Activated T-cell treated with anti-CD3 and anti-CD28 coated beads, Interleukin-2, amount 50 U/mL, for 48 hours (primary cell): ENCODE results near the gene GPLD1.

ENCODE experiments used
- DNase-seq, 2 experiments: peaks; one replicate each; pipeline ENCODE4 v3.0.0-alpha.2; 2020

The GPLD1 gene

DNA sequence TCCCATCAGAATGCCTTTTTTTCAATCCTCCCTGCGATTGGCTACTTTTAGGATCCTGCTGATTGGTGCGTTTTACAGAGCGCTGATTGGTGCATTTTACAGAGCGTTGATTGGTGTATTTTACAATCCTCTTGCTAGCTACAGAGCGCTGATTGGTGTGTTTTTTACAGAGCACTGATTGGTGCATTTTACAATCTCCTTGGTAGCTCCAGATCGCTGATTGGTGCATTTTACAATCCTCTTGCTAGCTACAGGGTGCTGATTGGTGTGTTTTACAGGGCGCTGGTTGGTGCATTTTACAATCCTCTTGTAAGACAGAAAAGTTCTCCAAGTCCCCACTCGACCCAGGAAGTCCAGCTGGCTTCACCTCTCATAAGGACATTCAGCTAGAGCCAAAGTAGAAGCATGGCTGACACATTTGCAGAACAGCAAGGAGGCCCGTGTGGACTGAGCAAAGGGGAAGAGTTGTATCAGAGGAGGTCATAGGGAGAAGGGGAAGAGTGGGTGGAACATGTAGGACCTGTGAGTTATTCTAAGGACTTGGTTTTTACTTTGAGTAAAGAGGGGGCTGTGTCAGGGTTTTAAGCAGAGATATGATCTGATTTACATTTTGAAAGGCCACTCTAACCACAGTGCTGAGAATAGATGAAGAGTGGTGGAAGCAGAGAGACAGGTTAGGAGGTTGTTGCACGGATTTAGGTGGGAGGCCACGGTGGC, 8.0 kb upstream of the GPLD1 start:
- DNase-seq = no peak

DNA sequence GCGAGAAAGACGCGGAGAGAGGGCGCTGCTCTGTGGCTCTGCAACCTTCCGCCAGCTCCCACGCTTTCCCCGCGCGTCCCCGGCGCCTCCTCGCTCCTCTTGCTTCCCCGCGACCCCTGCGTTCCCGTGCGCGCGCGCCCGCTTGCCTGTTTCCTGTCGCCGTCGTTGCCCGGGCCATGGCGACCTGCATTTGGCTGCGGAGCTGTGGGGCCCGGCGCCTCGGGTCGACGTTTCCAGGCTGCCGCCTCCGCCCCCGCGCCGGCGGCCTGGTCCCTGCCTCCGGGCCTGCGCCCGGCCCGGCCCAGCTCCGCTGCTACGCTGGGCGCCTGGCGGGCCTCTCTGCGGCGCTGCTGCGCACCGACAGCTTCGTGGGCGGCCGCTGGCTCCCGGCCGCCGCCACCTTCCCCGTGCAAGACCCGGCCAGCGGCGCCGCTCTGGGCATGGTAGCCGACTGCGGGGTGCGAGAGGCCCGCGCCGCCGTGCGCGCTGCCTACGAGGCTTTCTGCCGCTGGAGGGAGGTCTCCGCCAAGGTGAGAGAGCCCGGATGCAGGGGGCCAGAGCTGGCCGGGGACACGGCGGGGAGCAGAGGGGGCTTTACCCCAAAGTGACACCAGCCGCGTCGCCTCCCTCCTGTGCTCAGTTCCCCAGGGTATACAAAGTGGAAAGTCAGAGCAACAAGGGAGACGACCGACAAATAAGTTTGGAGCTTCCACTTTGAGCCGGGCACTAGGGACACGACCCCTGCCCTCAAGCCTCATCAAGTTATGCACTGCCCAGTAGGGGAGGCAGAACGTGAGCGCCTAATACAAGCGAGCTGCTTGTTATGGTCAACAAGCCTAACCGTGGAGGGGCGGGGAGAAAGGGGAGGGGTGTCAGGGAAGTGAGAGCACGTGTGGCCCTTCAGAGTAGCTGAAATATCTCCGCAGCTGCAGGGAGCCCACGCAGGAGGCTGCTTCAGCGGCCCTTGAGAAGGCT, 5.7 kb upstream of the GPLD1 start, which contains the start of gene ALDH5A1:
TSS of gene ALDH5A1 (plus strand) at position 149 of the 975 bp plus-strand sequence. CDS start at position 177, 28 bp downstream.
- DNase-seq = peak; percentile 85 to 90

DNA sequence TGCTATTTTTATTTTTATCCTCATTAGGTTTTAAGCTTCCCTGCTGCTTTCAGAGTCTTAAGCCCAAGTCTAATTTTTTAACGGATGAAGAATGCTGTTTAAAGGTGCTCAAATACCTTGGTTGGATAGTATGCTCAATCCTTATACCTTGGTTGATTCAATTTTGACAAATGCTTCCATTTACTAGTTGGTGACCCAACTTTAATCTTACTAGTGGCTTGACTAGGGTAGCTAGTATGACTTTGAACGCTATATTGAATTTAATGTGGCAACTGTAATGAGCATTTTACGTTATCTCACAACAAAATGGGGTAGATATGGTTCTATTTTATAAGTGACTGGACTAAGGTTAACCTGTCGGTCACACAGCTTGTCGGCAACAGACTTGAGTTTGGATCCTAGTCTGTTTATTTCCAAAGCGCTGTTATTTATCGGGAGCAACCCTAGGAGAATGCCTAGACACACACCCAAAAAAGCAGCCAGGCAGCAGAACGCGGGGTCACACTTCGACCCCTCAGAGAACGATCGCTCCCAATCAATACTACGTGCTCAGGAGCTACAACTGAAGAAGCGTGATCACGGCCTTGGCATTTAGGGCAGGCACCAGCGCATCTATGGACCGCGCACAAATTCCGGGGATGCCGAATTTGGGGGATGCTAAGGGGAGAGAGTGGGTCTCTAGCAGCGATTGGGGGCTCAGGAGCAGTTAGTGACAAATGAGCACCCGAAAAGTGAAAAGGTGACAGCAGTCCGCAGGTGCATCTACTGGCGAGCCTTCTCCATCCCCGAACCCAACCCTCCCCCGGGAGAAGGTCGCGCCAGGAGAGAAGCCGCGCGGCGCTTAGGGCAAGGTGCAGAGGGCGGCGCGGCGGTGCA, 4.8 kb upstream of the GPLD1 start:
- no peak for DNase-seq

DNA sequence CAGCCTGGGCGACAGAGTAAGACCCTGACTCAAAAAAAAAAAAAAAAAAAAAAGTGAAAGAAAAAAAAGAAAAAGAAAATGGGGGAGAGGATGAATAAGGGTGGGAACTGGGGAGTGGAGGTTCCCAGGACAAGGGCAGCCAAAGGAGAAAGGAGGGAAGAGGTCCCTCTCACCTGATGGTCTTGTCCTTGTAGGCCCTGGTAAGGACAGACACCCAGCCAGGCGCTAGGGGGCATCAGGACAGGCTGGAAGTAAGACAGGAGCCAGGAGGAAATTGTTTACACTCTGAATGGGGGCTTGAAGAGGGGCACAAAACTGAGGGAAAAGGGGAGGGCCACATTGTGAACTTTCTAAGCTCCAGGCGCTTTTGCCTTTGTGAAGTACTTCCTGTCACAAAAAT, 3.1 kb upstream of the GPLD1 start:
- DNase-seq = no peak

DNA sequence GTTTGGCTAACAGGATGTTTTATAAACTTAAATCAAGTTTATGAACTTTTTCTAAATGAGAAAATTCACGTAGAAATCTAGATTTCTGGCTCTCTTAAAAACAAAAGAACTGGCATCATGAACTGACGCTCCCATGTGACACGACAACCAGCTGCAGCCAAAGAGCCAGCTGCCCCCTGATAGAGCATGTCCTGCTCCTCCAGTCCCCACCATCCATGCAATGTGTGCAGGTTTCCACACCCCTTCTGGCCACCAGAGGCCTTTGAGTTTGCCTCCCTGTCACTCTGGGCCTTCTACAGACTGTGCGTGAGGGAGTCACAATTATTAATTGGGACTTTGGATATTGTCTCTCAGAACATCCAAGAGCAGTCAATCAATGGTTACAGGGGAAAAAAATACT, 1.6 kb upstream of the GPLD1 start:
- DNase-seq = no peak

DNA sequence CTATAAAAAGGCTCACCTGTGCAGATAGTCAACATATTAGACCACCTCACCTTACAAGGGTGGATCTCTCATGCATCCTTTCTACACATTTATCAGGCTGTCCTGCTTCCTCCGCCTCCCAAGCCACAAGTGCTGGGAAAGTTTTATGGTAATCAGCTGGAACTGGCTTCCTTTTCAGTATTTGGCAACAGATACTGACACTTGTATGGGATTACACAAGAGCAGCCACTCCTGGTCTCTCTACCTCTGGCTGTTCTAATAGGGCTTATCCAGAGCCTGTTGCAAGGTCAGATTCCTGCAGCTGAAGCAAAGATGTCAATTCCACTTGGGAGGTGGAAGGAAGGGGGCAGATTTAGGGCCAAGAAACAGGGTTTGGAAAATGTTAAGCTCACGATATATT, 503 bp upstream of the GPLD1 start:
- DNase-seq = no peak

DNA sequence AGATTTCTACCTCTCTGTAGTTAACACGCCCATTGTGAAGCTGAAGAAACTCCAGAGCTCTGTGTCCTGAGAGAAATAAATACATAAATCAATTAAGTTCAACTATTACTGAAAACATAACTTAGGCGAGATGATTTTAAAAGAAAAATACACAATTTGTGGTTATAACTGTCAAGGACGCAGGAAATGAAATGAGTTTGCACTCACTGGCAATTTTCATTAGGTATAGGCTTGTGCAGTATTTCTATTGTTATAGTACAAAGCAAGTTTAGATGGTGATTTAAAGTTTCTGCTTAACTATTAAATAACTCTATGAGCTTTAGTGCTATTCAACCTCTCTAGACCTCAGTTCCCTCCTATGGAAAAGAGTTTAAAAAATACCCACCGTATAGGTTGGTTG, 3.3 kb downstream of the GPLD1 start:
- DNase-seq = no peak

DNA sequence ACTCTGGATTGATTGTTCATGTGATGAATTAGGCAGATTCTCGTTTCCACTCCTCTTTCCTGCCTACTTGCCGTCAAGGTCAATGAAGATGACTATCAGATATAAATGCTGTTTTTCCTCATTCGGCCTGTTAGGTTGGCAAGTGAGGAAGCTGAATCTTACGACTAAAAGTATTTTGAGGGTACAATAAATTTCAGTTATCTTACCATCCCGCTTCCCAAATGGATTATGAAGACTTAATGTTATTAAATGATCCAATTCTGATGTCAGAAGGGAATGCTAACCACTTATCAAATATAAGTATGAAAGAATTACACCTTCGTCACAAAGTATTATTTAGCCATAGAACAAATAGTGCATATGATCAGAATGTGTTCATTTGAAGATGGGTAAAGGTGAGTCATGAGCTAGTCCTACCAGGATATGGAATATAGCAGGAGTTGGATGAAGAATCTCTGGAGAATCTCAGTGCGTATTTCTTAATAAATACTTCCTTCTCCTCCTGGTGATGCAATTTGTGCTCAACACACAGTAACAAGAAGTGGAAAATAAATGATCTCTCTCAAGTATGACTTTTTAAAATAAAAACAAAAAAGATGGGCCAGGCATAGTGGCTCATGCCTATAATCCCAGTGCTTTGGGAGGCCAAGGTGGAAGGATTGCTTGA, 4.6 kb downstream of the GPLD1 start:
- no peak for DNase-seq

DNA sequence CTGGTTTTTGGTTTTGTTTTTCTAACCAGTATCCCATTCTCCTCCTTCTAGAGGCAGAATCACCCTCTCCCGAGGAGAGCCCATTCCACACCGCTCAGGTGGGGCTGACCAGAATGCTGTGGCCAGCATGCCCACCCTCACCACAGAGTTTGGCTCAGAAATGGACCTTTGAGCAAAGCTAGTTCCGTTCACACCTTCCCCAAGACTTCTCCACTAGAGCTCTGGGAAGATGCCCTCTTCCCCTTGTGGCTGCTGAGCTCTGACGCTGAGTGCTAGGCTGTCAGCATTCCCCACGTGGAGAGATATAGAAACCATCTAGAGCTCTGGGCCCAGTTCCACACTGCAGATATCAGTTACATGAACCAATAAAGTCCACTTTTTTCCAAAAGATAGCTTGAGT, 7.9 kb downstream of the GPLD1 start:
- DNase-seq = no peak

DNA sequence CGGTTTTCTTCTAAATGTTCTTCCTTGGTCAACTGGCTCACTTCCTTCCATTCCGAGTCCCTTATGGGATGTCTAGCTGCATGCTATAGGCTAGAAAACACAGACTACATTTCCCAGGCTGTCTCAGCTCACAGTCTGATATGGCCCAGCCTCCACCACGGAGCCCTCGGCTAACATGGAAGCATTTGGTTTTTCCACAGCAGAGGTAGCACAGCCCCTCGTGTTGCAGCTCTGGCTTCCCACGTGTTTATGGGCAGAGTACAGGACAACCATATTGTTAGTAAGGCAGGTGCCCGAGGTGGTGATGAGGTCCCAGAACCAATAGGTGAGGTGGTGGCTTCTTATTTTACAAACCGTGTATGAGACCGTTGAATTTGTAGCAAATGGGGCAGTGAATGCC, 8.7 kb downstream of the GPLD1 start:
- no peak for DNase-seq

DNA sequence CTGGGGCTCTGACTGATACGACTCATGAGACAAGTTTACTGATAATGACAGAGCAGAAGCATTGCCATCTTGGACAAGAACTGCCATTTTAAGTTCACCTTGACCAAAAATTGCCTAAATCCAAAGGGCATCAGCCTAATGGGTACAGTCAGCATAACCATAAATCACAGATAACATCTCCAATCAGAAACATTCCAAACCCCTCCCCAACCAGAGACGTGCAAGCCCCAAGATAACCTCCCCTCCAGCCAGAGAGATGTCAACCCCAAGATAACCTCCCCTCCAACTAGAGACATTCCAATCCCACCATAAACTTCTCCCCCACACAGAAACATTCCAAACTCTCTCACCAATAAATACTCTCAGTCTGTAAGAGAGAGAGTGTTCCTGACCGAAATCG, 10.5 kb downstream of the GPLD1 start:
- DNase-seq = no peak

DNA sequence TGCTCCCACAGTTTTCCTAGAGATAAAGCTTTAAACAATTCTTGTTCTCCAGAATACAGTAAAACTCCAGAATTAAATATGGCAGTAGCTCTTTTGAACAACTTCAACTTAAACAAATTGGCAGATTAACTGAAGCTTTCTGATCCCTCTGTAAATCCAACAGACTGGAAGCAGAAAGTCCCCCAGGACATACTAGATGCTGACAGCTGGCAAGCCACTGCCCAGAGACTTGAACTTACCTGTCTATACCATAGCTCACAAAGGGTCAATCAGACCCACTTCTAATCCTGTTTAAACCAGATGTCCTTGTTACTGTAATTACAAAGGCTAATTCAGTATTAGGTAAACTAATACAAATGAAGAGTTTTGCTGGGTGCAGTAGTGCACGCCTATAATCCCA, 12.3 kb downstream of the GPLD1 start:
- no peak for DNase-seq

DNA sequence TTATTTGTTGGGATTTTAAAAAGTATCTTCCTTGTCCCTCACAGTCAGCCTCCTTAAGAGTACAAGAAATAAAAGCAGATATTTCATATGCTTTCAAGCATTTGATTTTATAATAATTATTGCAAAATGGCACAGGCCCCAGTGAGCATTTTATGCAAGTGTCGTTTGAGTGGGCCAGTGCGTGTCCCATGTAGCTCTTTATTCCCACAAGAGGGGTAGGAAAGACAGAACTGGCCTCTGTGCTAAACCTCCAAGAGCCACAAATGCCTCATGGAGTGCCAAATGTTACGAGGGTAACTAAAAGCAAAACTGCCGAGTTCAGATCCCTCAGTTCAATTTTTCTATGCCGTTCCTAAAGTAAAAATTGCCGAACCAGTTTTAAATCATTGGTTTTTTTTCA, 12.7 kb downstream of the GPLD1 start:
- no peak for DNase-seq

DNA sequence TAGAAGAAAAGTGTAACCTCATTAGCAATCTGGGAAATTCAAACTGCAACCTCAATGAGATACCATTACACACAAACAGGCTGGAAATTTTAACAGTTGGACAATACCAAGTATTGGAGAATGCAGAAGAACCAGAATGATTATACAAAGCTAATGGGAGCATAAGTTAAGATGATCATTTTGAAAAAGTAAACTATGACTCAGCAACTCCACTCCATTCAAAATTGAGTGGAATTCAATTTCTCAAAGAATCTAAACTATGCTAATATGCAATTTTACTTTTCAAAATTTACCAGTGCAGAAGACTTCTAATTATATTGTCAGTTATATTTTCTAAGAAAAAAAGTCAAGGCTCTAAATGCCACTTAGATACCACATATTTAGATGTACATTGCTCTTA, 17.2 kb downstream of the GPLD1 start:
- no peak for DNase-seq

DNA sequence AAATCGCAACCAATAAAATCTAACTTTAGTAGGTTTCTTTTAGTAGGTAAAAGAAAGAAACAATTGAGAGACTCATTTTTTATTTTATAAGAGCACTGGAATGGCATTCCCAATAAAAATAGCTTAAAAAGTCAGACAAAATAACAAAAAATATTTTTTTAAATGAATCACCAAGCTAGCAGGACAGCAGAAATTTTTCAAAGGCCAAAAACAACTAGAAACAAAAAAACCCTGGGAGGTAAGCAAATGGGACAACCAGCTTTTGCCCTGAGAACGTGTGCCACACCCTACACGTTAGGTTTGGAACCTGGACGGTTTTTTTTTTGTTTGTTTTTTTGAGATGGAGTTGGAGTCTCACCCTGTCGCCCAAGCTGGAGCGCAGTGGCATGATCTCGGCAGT, 19.6 kb downstream of the GPLD1 start:
- DNase-seq = no peak

DNA sequence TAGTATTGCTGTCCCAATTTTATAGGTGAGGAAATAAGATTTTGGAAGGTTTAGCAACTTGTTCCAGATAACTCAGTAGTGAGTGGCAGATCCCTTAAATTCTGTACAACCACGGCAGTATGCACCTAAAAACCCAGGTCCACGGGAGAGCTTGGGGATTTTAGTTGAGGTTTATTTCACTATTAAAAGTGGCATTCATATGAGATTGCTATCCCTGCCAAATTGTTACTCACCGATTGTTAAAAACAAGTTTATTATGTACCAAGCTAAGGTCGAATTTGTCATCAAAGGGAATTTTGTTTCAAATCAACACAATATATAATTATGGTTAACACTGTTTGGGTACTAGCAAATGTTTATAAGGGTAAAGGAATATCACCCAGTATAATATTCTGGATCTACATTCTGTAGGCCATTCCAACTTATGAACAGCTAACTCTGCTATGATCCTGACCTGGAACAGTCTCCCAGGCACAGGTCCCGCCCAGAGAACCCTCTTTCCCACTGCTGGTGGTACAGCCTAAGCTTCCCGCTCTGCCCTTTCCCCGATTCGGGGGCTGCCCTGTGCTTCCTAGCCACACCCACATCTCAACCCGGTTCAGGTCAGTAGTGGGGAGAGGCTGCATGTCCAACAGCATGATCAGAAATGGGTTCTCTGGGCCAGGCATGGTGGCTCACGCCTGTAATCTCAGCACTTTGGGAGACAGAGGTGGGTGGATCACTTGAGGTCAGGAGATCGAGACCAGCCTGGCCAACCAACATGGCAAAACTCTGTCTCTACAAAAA, 24.9 kb downstream of the GPLD1 start:
- no peak for DNase-seq

DNA sequence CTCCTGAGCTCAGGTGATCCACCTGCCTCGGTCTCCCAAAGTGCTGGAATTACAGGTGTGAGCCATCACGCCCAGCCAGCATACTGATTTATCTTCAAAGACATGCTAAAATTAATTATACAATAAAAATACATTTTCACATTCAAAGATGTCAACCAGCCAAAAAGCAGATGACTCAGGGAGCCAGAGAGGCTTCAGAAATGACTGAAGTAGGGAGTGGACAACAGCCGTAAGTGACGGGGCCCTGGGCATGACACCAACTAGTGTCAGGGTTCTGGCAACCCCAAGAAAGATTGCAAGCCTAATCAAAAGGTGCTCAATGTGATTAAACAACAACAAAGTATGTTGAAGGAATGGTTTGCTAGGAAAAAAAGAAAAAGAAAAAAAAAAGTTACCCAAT, 28.4 kb downstream of the GPLD1 start:
- DNase-seq = no peak

DNA sequence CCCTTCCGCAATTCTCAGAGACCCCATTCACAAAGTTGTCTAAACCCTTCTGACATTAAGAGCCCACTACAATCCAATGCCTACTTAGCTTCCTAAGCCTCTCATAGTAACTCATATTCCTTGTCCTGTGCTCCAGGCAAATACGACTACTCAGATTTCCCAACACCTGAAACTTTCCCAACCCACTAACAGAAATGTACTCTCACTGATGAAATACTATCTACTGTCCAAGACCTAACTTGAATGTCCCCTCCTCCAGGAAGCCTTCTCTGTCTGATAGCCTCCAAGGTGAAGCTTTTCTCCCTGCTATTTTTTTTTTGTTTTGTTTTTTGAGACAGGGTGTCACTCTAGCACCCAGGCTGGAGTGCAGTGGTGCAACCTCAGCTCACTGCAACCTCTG, 30.4 kb downstream of the GPLD1 start:
- no peak for DNase-seq

DNA sequence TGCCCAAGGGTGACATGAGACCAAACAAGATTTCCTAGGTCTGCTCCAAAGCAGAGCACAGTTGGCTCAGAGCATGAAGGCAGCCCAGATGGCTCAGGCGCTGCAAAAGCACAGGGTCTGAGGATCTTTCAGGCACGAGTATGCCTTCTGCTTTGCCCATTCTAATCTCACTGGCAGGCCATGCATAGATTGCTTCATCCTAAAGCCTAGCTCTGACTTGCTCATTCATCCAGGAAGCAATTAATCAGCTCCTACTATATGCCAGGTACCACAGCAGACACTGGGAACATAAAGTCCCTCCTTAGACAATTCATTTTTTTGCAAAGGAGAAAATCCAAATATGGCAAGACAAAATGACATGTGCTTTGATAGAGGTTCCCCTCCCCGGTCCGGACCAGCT, 31.2 kb downstream of the GPLD1 start:
- no peak for DNase-seq

DNA sequence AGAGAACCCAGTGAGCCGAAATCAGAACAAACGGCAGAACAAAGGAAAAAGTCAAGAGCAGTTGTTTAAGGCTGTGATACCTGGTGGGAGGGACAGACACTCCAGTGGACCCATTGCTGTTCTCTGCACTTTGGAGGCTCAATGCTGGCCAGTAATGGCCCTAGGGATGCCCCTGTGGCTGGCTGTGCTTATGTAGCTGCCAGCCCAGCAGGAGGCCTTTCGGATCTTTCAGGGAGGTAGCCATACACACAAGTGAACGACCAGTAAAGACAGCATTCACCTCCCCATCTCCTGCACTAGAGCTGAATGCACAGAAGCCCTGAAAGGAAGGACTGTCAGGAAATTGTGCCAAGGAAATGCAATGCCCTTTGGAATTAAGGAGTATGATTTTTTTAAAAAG, 34.3 kb downstream of the GPLD1 start:
- DNase-seq = no peak

DNA sequence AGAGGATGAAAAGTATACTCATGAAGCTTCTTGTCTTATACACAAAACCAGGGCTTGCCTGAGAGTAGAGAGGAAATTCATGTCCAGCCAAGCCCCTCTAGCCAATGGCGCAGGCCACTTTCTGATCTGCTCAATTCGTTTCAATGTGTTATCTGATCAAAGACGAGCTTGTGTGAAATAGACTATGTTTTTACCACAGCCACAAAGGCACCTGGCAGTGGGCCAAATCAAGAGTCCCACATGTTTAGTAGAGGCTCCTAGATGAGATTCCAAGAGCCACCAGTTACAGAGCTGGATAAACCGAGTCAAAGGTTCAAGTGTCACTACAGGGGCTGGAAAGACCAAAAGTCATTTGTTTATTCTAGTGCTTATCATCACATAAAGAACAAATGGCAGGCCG, 34.9 kb downstream of the GPLD1 start:
- DNase-seq = no peak

DNA sequence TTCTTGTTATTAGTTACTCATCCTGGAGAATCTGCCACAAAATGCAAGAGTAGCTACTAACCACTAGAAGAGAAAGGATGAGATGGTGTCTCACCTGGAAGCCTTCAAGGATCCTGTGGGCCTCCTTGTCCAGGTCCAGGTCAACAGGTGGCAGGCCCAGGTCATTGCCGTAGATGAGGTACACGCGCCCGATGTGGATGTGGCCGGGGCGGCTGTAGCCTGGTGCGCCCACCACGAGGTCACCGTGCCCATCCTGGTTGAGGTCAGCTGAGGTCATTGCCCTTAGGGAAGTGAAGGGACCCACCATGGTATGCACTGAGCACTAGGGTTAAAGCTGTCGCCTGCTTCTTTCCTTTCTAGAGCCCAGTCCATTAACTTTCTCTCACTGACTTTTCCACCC, 35.5 kb downstream of the GPLD1 start:
- no peak for DNase-seq
